GM18861 (cell line): ENCODE data around the gene SLC2A2.

Experiments
- ATAC-seq: cut with Tn5 transposase; IDR thresholded peaks from one replicate; pipeline ENCODE4 v1.9.1; 2021; ENCODE audit not compliant: unreplicated experiment

Gene SLC2A2

GRCh38 chr3:171026597-171027293 lies at the start of gene SLC2A2:
Gene SLC2A2, minus strand, starts transcription at chr3:171026720. Its CDS starts 50 bp downstream, at chr3:171026670.
- no peak for ATAC-seq

- ATAC-seq: no peak
Observed at GRCh38 chr3:171072432-171072831, 45.9 kb upstream of the SLC2A2 start.

GRCh38 chr3:171068658-171069057 lies 42.1 kb upstream of the SLC2A2 start:
- ATAC-seq: no peak

- ATAC-seq: no peak
Observed at GRCh38 chr3:171066206-171066605, 39.7 kb upstream of the SLC2A2 start.

- no peak for ATAC-seq
Observed at GRCh38 chr3:171065732-171066131, 39.2 kb upstream of the SLC2A2 start.

GRCh38 chr3:171064461-171064860 lies 37.9 kb upstream of the SLC2A2 start:
- ATAC-seq: no peak

- ATAC-seq: no peak
Observed at GRCh38 chr3:171061749-171062148, 35.2 kb upstream of the SLC2A2 start.

- no peak for ATAC-seq
Observed at GRCh38 chr3:171059978-171060377, 33.5 kb upstream of the SLC2A2 start.

GRCh38 chr3:171058873-171059603 lies 32.5 kb upstream of the SLC2A2 start:
- no peak for ATAC-seq

- ATAC-seq: no peak
Observed at GRCh38 chr3:171058058-171058457, 31.5 kb upstream of the SLC2A2 start.

- no peak for ATAC-seq
Observed at GRCh38 chr3:171057072-171057471, 30.6 kb upstream of the SLC2A2 start.

GRCh38 chr3:171056528-171056927 lies 30.0 kb upstream of the SLC2A2 start:
- no peak for ATAC-seq

- ATAC-seq: no peak
Observed at GRCh38 chr3:171055336-171056178, 29.0 kb upstream of the SLC2A2 start.

- no peak for ATAC-seq
Observed at GRCh38 chr3:171054921-171055320, 28.4 kb upstream of the SLC2A2 start.

- no peak for ATAC-seq
Observed at GRCh38 chr3:171054231-171054630, 27.7 kb upstream of the SLC2A2 start.

- no peak for ATAC-seq
Observed at GRCh38 chr3:171049861-171050444, 23.4 kb upstream of the SLC2A2 start.

GRCh38 chr3:171046760-171047159 lies 20.2 kb upstream of the SLC2A2 start:
- no peak for ATAC-seq

GRCh38 chr3:171044835-171045793 lies 18.6 kb upstream of the SLC2A2 start:
- no peak for ATAC-seq

GRCh38 chr3:171044384-171044783 lies 17.9 kb upstream of the SLC2A2 start:
- no peak for ATAC-seq

GRCh38 chr3:171039674-171040073 lies 13.2 kb upstream of the SLC2A2 start:
- no peak for ATAC-seq
